K562 (cell line): ENCODE measurements around the gene FBL. TPM values are rescaled to one million over a fixed set of nuclear protein-coding genes. Genes with fewer than 3 reads are reported as not detected.
A peak's percentile ranks its signal among the peaks of the same experiment; 100 is the strongest.

Source experiments
- ARNT ChIP-seq, 2 experiments: fragments of 450-650 bp; IDR thresholded peaks; 2 replicates each; pipeline ENCODE4 v1.6.1; 2016; ENCODE audit warnings: mild to moderate bottlenecking in 1 of 2
- BMI1 ChIP-seq: fragments of 150-350 bp; IDR thresholded peaks from 2 replicates; pipeline ENCODE4 v1.6.1; 2014; ENCODE audit warnings: low read length
- BRD4 ChIP-seq: fragments of 200-600 bp; sonication (generic); IDR thresholded peaks from 2 replicates; pipeline ENCODE4 v1.6.1; 2017; ENCODE audit warnings: inconsistent platforms
- CEBPB ChIP-seq: fragments of 450-650 bp; IDR thresholded peaks from 2 replicates; pipeline ENCODE4 v1.6.1; 2016; ENCODE audit warnings: missing genetic modification characterization, missing compliant biosample characterization
- CEBPG ChIP-seq, 3 experiments: fragments of 200-800 bp in 1 of 3; sonication (Bioruptor generic) in 1 of 3; sonication (generic) in 1 of 3; formaldehyde crosslinking in 1 of 3; IDR thresholded peaks in 2 of 3; conservative IDR thresholded peaks in 1 of 3; 2 replicates each; pipeline versions ENCODE4 v1.6.1 to v1.8.0; 2016 to 2022; ENCODE audit warnings: missing compliant biosample characterization in 2 of 3, missing genetic modification characterization in 2 of 3, mild to moderate bottlenecking in 1 of 3, missing genetic modification reagents in 1 of 3
- EP400 ChIP-seq: fragments of 450-650 bp; IDR thresholded peaks from 2 replicates; pipeline ENCODE4 v1.6.1; 2017; ENCODE audit warnings: antibody characterized with exemption, mild to moderate bottlenecking, moderate library complexity
- GABPB1 ChIP-seq: sonication (generic); formaldehyde crosslinking; IDR thresholded peaks from 2 replicates; pipeline ENCODE4 v1.8.0; 2022; ENCODE audit warnings: mild to moderate bottlenecking, missing genetic modification reagents
- HDAC1 ChIP-seq, 2 experiments: fragments of 450-650 bp; IDR thresholded peaks; 2 replicates each; pipeline ENCODE4 v1.6.1; 2016 to 2017; ENCODE audit warnings: inconsistent platforms in 1 of 2, mild to moderate bottlenecking in 1 of 2, moderate library complexity in 1 of 2
- HDGF ChIP-seq: fragments of 450-650 bp; IDR thresholded peaks from 2 replicates; pipeline ENCODE4 v1.6.1; 2016
- HES1 ChIP-seq: fragments of 450-650 bp; IDR thresholded peaks from 2 replicates; pipeline ENCODE4 v1.6.1; 2016; ENCODE audit warnings: low read depth, mild to moderate bottlenecking, moderate library complexity
- KLF13 ChIP-seq: fragments of 450-650 bp; IDR thresholded peaks from 2 replicates; pipeline ENCODE4 v1.6.1; 2016; ENCODE audit warnings: missing genetic modification characterization, low read depth, mild to moderate bottlenecking, missing compliant biosample characterization, moderate library complexity, borderline replicate concordance
- MAFG ChIP-seq: fragments of 450-650 bp; conservative IDR thresholded peaks from 2 replicates; pipeline ENCODE4 v1.6.1; 2016; ENCODE audit warnings: missing genetic modification characterization, missing compliant biosample characterization
- MAZ ChIP-seq, 2 experiments: fragments of 450-650 bp in 1 of 2; sonication (generic) in 1 of 2; formaldehyde crosslinking; IDR thresholded peaks in 1 of 2; conservative IDR thresholded peaks in 1 of 2; 2 replicates each; pipeline versions ENCODE4 v1.4.0 to v1.5.0; 2020; ENCODE audit warnings: mild to moderate bottlenecking in 1 of 2, missing genetic modification reagents in 1 of 2
- NBN ChIP-seq: fragments of 450-650 bp; IDR thresholded peaks from 2 replicates; pipeline ENCODE4 v1.6.1; 2016; ENCODE audit warnings: low read depth, mild to moderate bottlenecking
- NFATC3 ChIP-seq: fragments of 450-650 bp; IDR thresholded peaks from 2 replicates; pipeline ENCODE4 v1.6.1; 2017; ENCODE audit warnings: mild to moderate bottlenecking
- NRF1 ChIP-seq, 2 experiments: fragments of 450-650 bp; IDR thresholded peaks in 1 of 2; conservative IDR thresholded peaks in 1 of 2; 2 replicates each; pipeline ENCODE4 v1.6.1; 2014; ENCODE audit warnings: mild to moderate bottlenecking in 2 of 2
- PURB ChIP-seq: sonication (generic); formaldehyde crosslinking; IDR thresholded peaks from 2 replicates; pipeline ENCODE4 v1.9.0; 2021; ENCODE audit warnings: low read depth, mild to moderate bottlenecking, missing genetic modification reagents
- RBM22 ChIP-seq: fragments of 200-400 bp; formaldehyde crosslinking; IDR thresholded peaks from 2 replicates; pipeline ENCODE4 v1.6.1; 2018; ENCODE audit warnings: low read length, low read depth; ENCODE audit not compliant: poor library complexity, severe bottlenecking
- SREBF2 ChIP-seq: sonication (generic); formaldehyde crosslinking; IDR thresholded peaks from 2 replicates; pipeline ENCODE4 v1.4.0; 2020; ENCODE audit warnings: mild to moderate bottlenecking, missing genetic modification reagents
- UBTF ChIP-seq, 2 experiments: IDR thresholded peaks; 2 replicates each; pipeline ENCODE4 v1.6.1; 2012; ENCODE audit warnings: improper control_type of control experiment in 2 of 2, low read depth in 2 of 2, low read length in 2 of 2, borderline replicate concordance in 1 of 2
- ZNF217 ChIP-seq: sonication (generic); formaldehyde crosslinking; IDR thresholded peaks from 2 replicates; pipeline ENCODE4 v1.8.0; 2022; ENCODE audit warnings: mild to moderate bottlenecking, missing genetic modification reagents
- ZNF398 ChIP-seq: fragments of 250-450 bp; sonication (Bioruptor Pico); IDR thresholded peaks from 2 replicates; pipeline ENCODE4 v1.8.0; 2021; ENCODE audit warnings: moderate library complexity, mild to moderate bottlenecking, inconsistent platforms
- ZNF41 ChIP-seq: fragments of 250-450 bp; sonication (Bioruptor Pico); conservative IDR thresholded peaks from 2 replicates; pipeline ENCODE4 v1.4.0; 2020; ENCODE audit warnings: mild to moderate bottlenecking
- ZNF766 ChIP-seq: fragments of 200-800 bp; sonication (Bioruptor generic); conservative IDR thresholded peaks from 2 replicates; pipeline ENCODE4 v1.6.1; 2016; ENCODE audit warnings: missing genetic modification characterization, missing compliant biosample characterization
- polyA plus RNA-seq, 8 experiments: library from polyadenylated mRNA; depleted of rRNA in 4 of 8; stranded (reverse) in 5 of 8; unstranded in 3 of 8; fragments of >200 nt; fragmentation: Nextera tagmentation in 2 of 8; fragmentation: Illumina TruSeq in 1 of 8; extraction: Ambion mirVana in 2 of 8; extraction: Trizol in 1 of 8; gene quantifications; 2 replicates each; pipeline versions ENCODE4 v1.2.1 to v1.2.3, GENCODE V29; 2011 to 2014; ENCODE audit warnings: inconsistent platforms in 1 of 8, missing spikeins in 1 of 8
- total RNA-seq, 7 experiments: library from RNA; depleted of rRNA in 6 of 7; stranded (reverse); fragments of >200 nt in 6 of 7; fragmentation: Illumina TruSeq in 2 of 7; extraction: Trizol in 2 of 7; gene quantifications; 2 replicates each; pipeline versions ENCODE4 v1.2.1 to v1.2.3, GENCODE V29; 2011 to 2021; ENCODE audit warnings: low replicate concordance in 1 of 7

FBL gene
- total and polyA plus RNA-seq, 9 of the 15 experiments (the other 6 are each of a cell fraction or from before 2014, with no cell fraction given), result 201 to 1,696 (median 696) TPM

DNA sequence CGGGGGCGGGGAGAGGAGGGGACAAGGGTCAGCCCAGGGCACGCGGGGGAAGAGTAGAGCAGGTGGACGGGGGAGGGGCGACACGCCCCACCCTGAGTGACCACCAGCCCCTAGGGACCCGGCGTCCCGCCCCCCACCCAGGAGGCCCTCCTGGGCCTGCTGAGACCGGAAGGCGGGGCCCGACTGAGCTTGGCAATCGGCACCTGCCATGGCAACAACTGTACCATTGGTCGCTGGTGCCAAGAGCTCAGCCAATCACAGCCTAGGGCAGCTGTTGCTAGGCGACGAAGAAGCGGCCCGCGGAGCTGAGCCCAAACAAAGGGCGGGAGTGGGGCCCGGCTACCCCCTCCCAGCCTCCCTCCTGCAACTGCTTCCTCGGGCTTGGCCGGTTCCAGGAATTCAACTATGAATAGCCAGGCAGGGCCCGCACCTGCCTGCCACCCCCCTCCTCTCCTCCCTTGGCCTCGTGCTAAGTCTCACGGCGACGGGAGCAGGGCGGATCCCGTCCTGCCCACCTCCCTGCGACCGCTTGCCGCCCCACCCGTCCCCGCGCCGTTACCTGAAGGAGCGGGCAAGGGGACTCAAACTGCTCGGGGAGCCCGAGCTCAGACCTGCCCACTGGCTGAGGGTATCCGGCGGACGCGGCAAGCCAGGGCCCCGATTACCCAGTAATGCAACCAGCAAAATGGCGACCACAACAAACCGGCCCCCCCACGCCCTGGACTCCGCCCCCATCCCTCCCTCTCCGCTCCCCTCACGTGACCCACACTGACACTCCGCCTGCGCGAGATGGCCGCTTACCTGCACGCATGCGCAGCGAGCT, 12.5 kb downstream of the FBL start, which contains the start of gene DYRK1B (continued):
- TF ChIP-seq CEBPG (CRISPR knock-in tag; IDR thresholded peaks at IDR 0.05) (no peak), CEBPG (tag; conservative IDR thresholded peaks at IDR 0.05 in 1 of 2, IDR thresholded peaks at IDR 0.05 in 1 of 2) (no peak), KLF13 (peak; percentile 72; the same call in 1 of the 2 replicates), CEBPB (tag) (no peak), ZNF217 (CRISPR knock-in tag) (no peak), NFATC3 (no peak), GABPB1 (peak; percentile 63; the same call in 1 of the 2 replicates), RBM22 (peak; percentile 98), BRD4 (no peak), HDAC1 (IDR thresholded peaks at IDR 0.05) (peak in 1 of 2 experiments; percentile 97; a peak in 2 of 4 replicates), PURB (CRISPR knock-in tag) (no peak), MAZ (CRISPR knock-in tag; conservative IDR thresholded peaks at IDR 0.05 in 1 of 2, IDR thresholded peaks at IDR 0.05 in 1 of 2) (peak; percentile 72 to 80; a peak in 3 of 4 replicates), ARNT (IDR thresholded peaks at IDR 0.05) (no peak), BMI1 (peak; percentile 83), UBTF (IDR thresholded peaks at IDR 0.05; ENCODE audit: borderline replicate concordance in 1 of 2, low read depth in 2 of 2, low read length in 2 of 2) (no peak), MAFG (no peak), SREBF2 (CRISPR knock-in tag) (no peak), NRF1 (conservative IDR thresholded peaks at IDR 0.05 in 1 of 2, IDR thresholded peaks at IDR 0.05 in 1 of 2) (no peak), NBN (peak; percentile 69; the same call in 1 of the 2 replicates), HES1 (no peak), ZNF398 (CRISPR knock-in tag) (no peak), ZNF41 (CRISPR knock-in tag) (no peak), EP400 (peak; percentile 99), ZNF766 (CRISPR knock-in tag) (no peak), HDGF (no peak)
